Prostate gland (tissue), 2 donors: Measurements from ENCODE around the gene SEMA3F.

Experiments
- CTCF ChIP-seq, 4 experiments: fragments of 200-600 bp in 2 of 4; fragments of 450-650 bp in 2 of 4; sonication (generic) in 2 of 4; IDR thresholded peaks; 1 replicate in 3 of 4; 2 replicates in 1 of 4; pipeline ENCODE4 v1.5.1; 2016 to 2019; ENCODE audit warnings: antibody characterized with exemption in 4 of 4, mild to moderate bottlenecking in 2 of 4, moderate library complexity in 2 of 4
- POLR2AphosphoS5 ChIP-seq: sonication (generic); formaldehyde crosslinking; IDR thresholded peaks from one replicate; pipeline ENCODE4 v1.6.1; 2017; ENCODE audit warnings: antibody characterized with exemption

GRCh38 chr3:50177346-50177745 lies 22.2 kb downstream of the SEMA3F start:
- TF ChIP-seq POLR2AphosphoS5: no peak
- no peak for TF ChIP-seq CTCF (IDR thresholded peaks at IDR 0.05)
